ENCODE data around the gene ZFPM1. TPM values are rescaled to one million over a fixed set of nuclear protein-coding genes. Genes with fewer than 3 reads are reported as not detected.
A peak's percentile ranks its signal among the peaks of the same experiment; 100 is the strongest.

The ZFPM1 gene
- total and polyA plus RNA-seq, 10 donors = 2.3 to 25.3 (median 8.9) TPM

DNA sequence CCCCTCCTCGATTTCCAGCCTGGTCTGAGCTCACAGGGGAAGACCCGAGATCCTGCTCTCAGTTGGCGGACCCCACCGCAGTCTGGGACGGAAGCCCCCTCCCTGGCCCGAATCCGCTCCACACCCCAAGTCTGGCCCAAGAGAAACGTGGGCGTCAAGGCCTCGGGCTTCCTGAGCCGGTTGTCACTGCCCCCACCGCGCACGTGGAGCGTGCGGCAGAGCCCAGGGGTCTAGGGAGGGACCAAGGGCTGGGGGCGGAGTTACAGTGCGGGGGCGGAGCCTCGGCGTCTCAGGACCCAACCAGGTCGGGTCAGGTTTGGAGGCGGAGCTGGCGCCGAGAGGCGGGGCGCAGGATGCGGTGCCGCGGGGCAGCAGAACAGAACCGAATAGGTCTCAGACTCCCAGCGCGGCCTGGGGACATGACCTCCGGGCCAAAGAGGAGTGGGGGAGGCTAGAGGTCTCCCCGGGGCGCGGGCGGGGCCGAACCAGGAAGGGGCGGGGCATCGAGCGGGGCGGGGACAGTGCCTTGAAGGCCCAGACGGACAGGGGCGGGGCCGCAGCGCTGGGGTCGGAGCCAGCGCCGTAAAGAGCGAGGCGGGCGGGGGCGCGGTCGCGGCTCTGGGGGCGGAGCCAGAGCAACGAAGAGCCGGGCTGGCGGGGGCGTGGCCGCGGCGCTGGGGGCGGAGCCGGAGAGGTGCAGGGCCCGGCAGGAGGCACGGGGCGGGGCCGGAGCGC, 431 bp upstream of the ZFPM1 start:
- peaks cover 37 to 87% (median 72%) of the 10 kb centered on the region in 6 donors for H3K4me1 ChIP-seq
- H3K27ac ChIP-seq = peak overlapping the region; percentile 75 to 92 (median 83)

GRCh38 chr16:88453611-88454522, 787 bp downstream of the ZFPM1 start:
- peaks cover 0 to 43% (median 0%) of the 10 kb centered on the region in 7 donors for H3K27me3 ChIP-seq (replicated peaks in 1 of 7)
- TF ChIP-seq, protein P1, sequence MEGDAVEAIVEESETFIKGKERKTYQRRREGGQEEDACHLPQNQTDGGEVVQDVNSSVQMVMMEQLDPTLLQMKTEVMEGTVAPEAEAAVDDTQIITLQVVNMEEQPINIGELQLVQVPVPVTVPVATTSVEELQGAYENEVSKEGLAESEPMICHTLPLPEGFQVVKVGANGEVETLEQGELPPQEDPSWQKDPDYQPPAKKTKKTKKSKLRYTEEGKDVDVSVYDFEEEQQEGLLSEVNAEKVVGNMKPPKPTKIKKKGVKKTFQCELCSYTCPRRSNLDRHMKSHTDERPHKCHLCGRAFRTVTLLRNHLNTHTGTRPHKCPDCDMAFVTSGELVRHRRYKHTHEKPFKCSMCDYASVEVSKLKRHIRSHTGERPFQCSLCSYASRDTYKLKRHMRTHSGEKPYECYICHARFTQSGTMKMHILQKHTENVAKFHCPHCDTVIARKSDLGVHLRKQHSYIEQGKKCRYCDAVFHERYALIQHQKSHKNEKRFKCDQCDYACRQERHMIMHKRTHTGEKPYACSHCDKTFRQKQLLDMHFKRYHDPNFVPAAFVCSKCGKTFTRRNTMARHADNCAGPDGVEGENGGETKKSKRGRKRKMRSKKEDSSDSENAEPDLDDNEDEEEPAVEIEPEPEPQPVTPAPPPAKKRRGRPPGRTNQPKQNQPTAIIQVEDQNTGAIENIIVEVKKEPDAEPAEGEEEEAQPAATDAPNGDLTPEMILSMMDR (IDR thresholded peaks at IDR 0.05 in 8 of 11, conservative IDR thresholded peaks at IDR 0.05 in 3 of 11) = no peak
- no peak for TF ChIP-seq POLR2AphosphoS5 (IDR thresholded peaks at IDR 0.05)
- no peak for TF ChIP-seq POLR2A (IDR thresholded peaks at IDR 0.05)
- WGBS, 5 donors = 1 to 2% (median 1%) methylated on average over 32 to 89 of the region's 89 CpGs
- H3K4me1 ChIP-seq = peaks cover 32 to 87% (median 72%) of the 10 kb centered on the region in 6 donors
- H3K4me3 ChIP-seq = peak overlapping the region; percentile 56 to 89 (median 66)
- intact Hi-C loops (cut with DNase I; ENCODE audit: low total_unique reads) = no loop called here
- H3K9me3 ChIP-seq = no peaks in the 10 kb centered on the region
- peak; percentile 87 for DNase-seq
- H3K27ac ChIP-seq = peak overlapping the region; percentile 40 to 92 (median 84)
- H3K36me3 ChIP-seq = no peaks in the 10 kb centered on the region

More for the DNA sequence above, 431 bp upstream of the ZFPM1 start:
- intact Hi-C loops (cut with DNase I; ENCODE audit: low total_unique reads) = no loop called here
- TF ChIP-seq POLR2AphosphoS5 (IDR thresholded peaks at IDR 0.05) = peak; percentile 36 to 83 (median 72)
- TF ChIP-seq, protein P1 (IDR thresholded peaks at IDR 0.05 in 8 of 11, conservative IDR thresholded peaks at IDR 0.05 in 3 of 11) = no peak
- TF ChIP-seq POLR2A (IDR thresholded peaks at IDR 0.05) = no peak
- no peaks in the 10 kb centered on the region for H3K36me3 ChIP-seq
- peak overlapping the region; percentile 21 to 89 (median 57) for H3K4me3 ChIP-seq
- DNase-seq = peak; percentile 100
- H3K9me3 ChIP-seq = no peaks in the 10 kb centered on the region
- 0 to 3% (median 2%) methylated on average over 34 to 72 of the region's 72 CpGs for WGBS, 5 donors
- peaks cover 0 to 43% (median 0%) of the 10 kb centered on the region in 7 donors for H3K27me3 ChIP-seq (replicated peaks in 1 of 7)

DNA sequence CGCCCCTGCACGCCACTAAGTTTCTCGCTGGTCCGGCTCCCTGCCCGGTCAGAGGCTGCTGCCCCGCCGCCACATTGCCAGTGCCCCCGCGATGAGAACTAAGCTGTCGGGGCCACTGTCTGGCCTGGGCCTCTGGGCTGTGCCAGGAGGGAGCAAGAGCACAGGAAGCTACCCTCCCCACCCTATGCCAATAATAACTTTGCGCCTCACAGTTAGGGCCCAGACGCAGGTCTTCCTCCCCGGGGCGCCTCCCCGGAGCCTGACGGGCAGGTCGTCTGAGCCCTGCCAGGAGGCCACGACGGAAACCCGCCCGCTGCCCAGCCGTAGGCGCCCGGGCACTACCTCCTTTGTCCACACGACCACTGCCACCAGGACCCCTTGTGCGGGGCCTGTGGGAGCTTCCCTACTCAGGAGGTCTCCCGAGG, 1.5 kb downstream of the ZFPM1 start:
- TF ChIP-seq POLR2A (IDR thresholded peaks at IDR 0.05) = peak in 1 of 3 donors; percentile 7
- TF ChIP-seq, protein P1 (IDR thresholded peaks at IDR 0.05 in 8 of 11, conservative IDR thresholded peaks at IDR 0.05 in 3 of 11) = peak in 3 of 11 experiments; percentile 5 to 8 (median 6)
- peak; percentile 73 to 78 (median 75) for TF ChIP-seq POLR2AphosphoS5 (IDR thresholded peaks at IDR 0.05)
- DNase-seq = peak; percentile 90
- Histone ChIP-seq H3K4me3 (peak overlapping the region; percentile 56 to 89 (median 66)), H3K9me3 (no peaks in the 10 kb centered on the region), H3K36me3 (no peaks in the 10 kb centered on the region), H3K4me1 (peaks cover 30 to 87% (median 70%) of the 10 kb centered on the region in 6 donors), H3K27me3 (replicated peaks in 1 of 7) (peaks cover 0 to 43% (median 0%) of the 10 kb centered on the region in 7 donors), H3K27ac (peak overlapping the region; percentile 40 to 92 (median 84))
- WGBS, 5 donors = 1 to 4% (median 2%) methylated on average over 11 to 27 of the region's 27 CpGs
- intact Hi-C loops (cut with DNase I; ENCODE audit: low total_unique reads) = no loop called here
